Measurements from ENCODE around the gene PCDH9. TPM values are rescaled to one million over a fixed set of nuclear protein-coding genes. Genes with fewer than 3 reads are reported as not detected.

PCDH9 gene
- total and polyA plus RNA-seq, 2 of the 4 experiments (the other 2 are of a cell fraction), result 2.2 to 10.2 TPM

DNA sequence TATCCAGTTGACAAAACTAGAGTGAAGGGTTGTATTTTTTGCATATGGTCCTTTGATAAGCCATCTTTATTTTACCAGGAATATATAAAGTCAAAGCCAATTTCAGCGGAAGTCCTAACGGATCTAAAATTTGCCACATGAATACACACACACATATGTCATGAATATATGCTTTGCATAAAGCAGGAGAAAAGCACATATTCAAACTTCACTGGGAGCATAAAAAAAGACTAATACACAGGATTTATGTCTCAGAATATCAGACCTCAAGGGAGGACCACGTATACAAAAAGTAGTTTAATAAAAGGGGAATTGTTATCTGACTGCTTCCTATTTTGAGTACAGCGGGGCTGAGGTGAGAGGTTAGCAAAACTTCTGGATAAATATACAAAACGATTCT lies 308.7 kb downstream of the PCDH9 start:
- POLR2A ChIA-PET (ENCODE audit: unreplicated experiment), result no interaction called here
- no TSS peak for BruUV-seq (replicated peaks)

More for the DNA sequence above, 308.7 kb downstream of the PCDH9 start:
- Histone ChIP-seq H3K14ac (replicated peaks; ENCODE audit: low read depth, low read length) (no peak overlapping the region), H2AK5ac (ENCODE audit: low read depth, low read length) (no peak overlapping the region), H2BK5ac (ENCODE audit: low read depth, low read length, poor library complexity, severe bottlenecking) (no peak overlapping the region), H2AK9ac (replicated peaks; ENCODE audit: low read depth, low read length, poor library complexity) (no peak overlapping the region), H3K4ac (ENCODE audit: low read depth, low read length) (no peak overlapping the region), H2BK15ac (ENCODE audit: low read depth, low read length) (no peak overlapping the region), H3K18ac (ENCODE audit: low read depth, low read length) (no peak overlapping the region), H4K20me1 (ENCODE audit: insufficient read depth, low read length) (no peaks in the 10 kb centered on the region), H3K4me3 (ENCODE audit: insufficient read depth, low read depth, low read length) (no peak overlapping the region), H3K23ac (ENCODE audit: low read depth, low read length) (no peak overlapping the region), H3K9me3 (ENCODE audit: control insufficient read depth, insufficient read depth, low read length) (no peaks in the 10 kb centered on the region), H2BK120ac (ENCODE audit: low read depth, low read length) (no peak overlapping the region), H3K79me1 (ENCODE audit: low read depth in 1 of 2, low read length in 2 of 2) (no peaks in the 10 kb centered on the region), H3K9ac (ENCODE audit: low read depth, low read length) (no peak overlapping the region), H3K36me3 (ENCODE audit: control insufficient read depth, insufficient read depth, low read length) (no peaks in the 10 kb centered on the region), H3K27me3 (ENCODE audit: control insufficient read depth, insufficient read depth, low read length) (no peaks in the 10 kb centered on the region), H4K8ac (ENCODE audit: low read depth in 2 of 2, low read length in 2 of 2) (no peak overlapping the region), H3K9me1 (ENCODE audit: insufficient read depth, low read length) (no peaks in the 10 kb centered on the region), H3K56ac (ENCODE audit: extremely low read depth, insufficient read depth, low read length) (no peak overlapping the region), H3K27ac (ENCODE audit: insufficient read depth, low read length) (no peak overlapping the region), H4K5ac (ENCODE audit: low read depth, low read length) (no peak overlapping the region), H2BK20ac (ENCODE audit: low read depth, low read length) (no peak overlapping the region), H3K4me2 (ENCODE audit: low read depth, low read length) (no peak overlapping the region), H3K4me1 (ENCODE audit: control insufficient read depth, insufficient read depth, low read length) (no peaks in the 10 kb centered on the region), H4K91ac (ENCODE audit: insufficient read depth, low read depth, low read length) (no peak overlapping the region), H2AFZ (replicated peaks; ENCODE audit: low read length, poor library complexity) (no peak overlapping the region)
- ATAC-seq (ENCODE audit: low read depth), result no peak
- CTCF ChIA-PET, result no interaction called here
- intact Hi-C loops (cut with micrococcal nuclease) (no loop called here), dilution Hi-C loops (cut with HindIII; ENCODE audit: low sequenced_read_pairs, unreplicated experiment) (no loop called here), in situ Hi-C loops (cut with MboI; ENCODE audit: low sequenced_read_pairs) (no loop called here)
- no peak for TF ChIP-seq NFE2L2 (IDR thresholded peaks at IDR 0.05; ENCODE audit: low read depth, low read length)
- TF ChIP-seq, protein P1, sequence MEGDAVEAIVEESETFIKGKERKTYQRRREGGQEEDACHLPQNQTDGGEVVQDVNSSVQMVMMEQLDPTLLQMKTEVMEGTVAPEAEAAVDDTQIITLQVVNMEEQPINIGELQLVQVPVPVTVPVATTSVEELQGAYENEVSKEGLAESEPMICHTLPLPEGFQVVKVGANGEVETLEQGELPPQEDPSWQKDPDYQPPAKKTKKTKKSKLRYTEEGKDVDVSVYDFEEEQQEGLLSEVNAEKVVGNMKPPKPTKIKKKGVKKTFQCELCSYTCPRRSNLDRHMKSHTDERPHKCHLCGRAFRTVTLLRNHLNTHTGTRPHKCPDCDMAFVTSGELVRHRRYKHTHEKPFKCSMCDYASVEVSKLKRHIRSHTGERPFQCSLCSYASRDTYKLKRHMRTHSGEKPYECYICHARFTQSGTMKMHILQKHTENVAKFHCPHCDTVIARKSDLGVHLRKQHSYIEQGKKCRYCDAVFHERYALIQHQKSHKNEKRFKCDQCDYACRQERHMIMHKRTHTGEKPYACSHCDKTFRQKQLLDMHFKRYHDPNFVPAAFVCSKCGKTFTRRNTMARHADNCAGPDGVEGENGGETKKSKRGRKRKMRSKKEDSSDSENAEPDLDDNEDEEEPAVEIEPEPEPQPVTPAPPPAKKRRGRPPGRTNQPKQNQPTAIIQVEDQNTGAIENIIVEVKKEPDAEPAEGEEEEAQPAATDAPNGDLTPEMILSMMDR (conservative IDR thresholded peaks at IDR 0.05; ENCODE audit: low read depth, low read length), result no peak
- no peak for TF ChIP-seq MXI1 (IDR thresholded peaks at IDR 0.05; ENCODE audit: borderline replicate concordance, low read depth, low read length)
- no peak for TF ChIP-seq RCOR1 (IDR thresholded peaks at IDR 0.05; ENCODE audit: insufficient replicate concordance, low read length)
- no peak for TF ChIP-seq CHD1 (IDR thresholded peaks at IDR 0.05; ENCODE audit: low read depth, low read length)
- no peak for TF ChIP-seq BHLHE40 (IDR thresholded peaks at IDR 0.05; ENCODE audit: low read depth, low read length)
- TF ChIP-seq, protein P2, sequence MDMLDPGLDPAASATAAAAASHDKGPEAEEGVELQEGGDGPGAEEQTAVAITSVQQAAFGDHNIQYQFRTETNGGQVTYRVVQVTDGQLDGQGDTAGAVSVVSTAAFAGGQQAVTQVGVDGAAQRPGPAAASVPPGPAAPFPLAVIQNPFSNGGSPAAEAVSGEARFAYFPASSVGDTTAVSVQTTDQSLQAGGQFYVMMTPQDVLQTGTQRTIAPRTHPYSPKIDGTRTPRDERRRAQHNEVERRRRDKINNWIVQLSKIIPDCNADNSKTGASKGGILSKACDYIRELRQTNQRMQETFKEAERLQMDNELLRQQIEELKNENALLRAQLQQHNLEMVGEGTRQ (IDR thresholded peaks at IDR 0.05; ENCODE audit: low read depth, low read length), result no peak
- TF ChIP-seq SMC3 (IDR thresholded peaks at IDR 0.05; ENCODE audit: low read depth, low read length), result no peak
- no peak for TF ChIP-seq MAFK (IDR thresholded peaks at IDR 0.05; ENCODE audit: low read depth, low read length)
- no peak for TF ChIP-seq POLR2A (IDR thresholded peaks at IDR 0.05; ENCODE audit: low read depth, low read length)
- no peak for TF ChIP-seq RFX5 (IDR thresholded peaks at IDR 0.05; ENCODE audit: low read depth, low read length)
- no peak for TF ChIP-seq CEBPB (IDR thresholded peaks at IDR 0.05; ENCODE audit: low read depth, low read length)
- DNase-seq, result no peak
- no CpG with 5 or more reads among the region's 5 CpGs for WGBS, 2 experiments (ENCODE audit: extremely low coverage in 2 of 2, insufficient read length in 1 of 2)

All from IMR-90 (cell line).